WERI-Rb-1 (cell line): ENCODE results near the gene TRIO.

ENCODE experiments used
- DNase-seq: peaks from one replicate; pipeline ENCODE4 v3.0.0-alpha.2; 2020
- H3K27ac ChIP-seq: fragments of 250-450 bp; sonication (Bioruptor Pico); 2 replicates; pipeline ENCODE4 v1.5.1; 2020; ENCODE audit warnings: mild to moderate bottlenecking, moderate library complexity
- H3K27me3 ChIP-seq: fragments of 250-450 bp; sonication (Bioruptor Pico); 2 replicates; pipeline ENCODE4 v1.5.1; 2021; ENCODE audit warnings: mild to moderate bottlenecking, low read depth, moderate library complexity; ENCODE audit not compliant: insufficient read depth, severe bottlenecking
- H3K36me3 ChIP-seq: fragments of 250-450 bp; sonication (Bioruptor Pico); 2 replicates; pipeline ENCODE4 v1.5.1; 2020; ENCODE audit warnings: mild to moderate bottlenecking, moderate library complexity
- H3K4me3 ChIP-seq: 2 replicates; pipeline ENCODE4 v1.5.1; 2011; ENCODE audit warnings: low read depth, mild to moderate bottlenecking, control low read depth, low read length
- H3K9me3 ChIP-seq: fragments of 250-450 bp; sonication (Bioruptor Pico); 2 replicates; pipeline ENCODE4 v1.5.1; 2021; ENCODE audit warnings: mild to moderate bottlenecking, moderate library complexity; ENCODE audit not compliant: severe bottlenecking
- TF ChIP-seq, protein P1 (sequence below): IDR thresholded peaks from 2 replicates; pipeline ENCODE4 v1.5.1; 2011; ENCODE audit warnings: low read depth, mild to moderate bottlenecking, control low read depth, inconsistent platforms, low read length

TRIO gene

DNA sequence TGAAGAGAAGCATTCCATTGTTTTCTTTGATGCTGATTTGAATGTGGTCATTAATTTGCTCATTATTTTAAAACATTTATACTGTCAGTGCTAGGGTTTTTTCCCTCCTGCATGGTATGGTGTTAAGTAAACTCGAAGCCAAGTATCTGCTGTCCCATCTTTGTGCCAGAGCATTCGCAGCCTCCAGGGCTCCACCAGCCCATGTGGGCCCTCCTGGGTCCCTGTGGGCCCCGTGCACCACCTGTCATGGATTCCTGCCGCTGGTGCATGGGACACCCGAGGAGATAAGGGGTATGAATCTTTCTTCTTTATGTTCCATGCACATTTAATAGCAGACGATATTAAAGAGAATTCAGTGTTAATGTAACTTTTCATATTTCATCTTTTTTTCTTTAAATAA lies 95.1 kb downstream of the TRIO start:
- H3K27ac ChIP-seq, result no peak overlapping the region
- no peaks in the 10 kb centered on the region for H3K36me3 ChIP-seq
- TF ChIP-seq, protein P1, sequence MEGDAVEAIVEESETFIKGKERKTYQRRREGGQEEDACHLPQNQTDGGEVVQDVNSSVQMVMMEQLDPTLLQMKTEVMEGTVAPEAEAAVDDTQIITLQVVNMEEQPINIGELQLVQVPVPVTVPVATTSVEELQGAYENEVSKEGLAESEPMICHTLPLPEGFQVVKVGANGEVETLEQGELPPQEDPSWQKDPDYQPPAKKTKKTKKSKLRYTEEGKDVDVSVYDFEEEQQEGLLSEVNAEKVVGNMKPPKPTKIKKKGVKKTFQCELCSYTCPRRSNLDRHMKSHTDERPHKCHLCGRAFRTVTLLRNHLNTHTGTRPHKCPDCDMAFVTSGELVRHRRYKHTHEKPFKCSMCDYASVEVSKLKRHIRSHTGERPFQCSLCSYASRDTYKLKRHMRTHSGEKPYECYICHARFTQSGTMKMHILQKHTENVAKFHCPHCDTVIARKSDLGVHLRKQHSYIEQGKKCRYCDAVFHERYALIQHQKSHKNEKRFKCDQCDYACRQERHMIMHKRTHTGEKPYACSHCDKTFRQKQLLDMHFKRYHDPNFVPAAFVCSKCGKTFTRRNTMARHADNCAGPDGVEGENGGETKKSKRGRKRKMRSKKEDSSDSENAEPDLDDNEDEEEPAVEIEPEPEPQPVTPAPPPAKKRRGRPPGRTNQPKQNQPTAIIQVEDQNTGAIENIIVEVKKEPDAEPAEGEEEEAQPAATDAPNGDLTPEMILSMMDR, result no peak
- no peaks in the 10 kb centered on the region for H3K9me3 ChIP-seq
- no peak overlapping the region for H3K4me3 ChIP-seq
- DNase-seq, result no peak
- no peaks in the 10 kb centered on the region for H3K27me3 ChIP-seq

DNA sequence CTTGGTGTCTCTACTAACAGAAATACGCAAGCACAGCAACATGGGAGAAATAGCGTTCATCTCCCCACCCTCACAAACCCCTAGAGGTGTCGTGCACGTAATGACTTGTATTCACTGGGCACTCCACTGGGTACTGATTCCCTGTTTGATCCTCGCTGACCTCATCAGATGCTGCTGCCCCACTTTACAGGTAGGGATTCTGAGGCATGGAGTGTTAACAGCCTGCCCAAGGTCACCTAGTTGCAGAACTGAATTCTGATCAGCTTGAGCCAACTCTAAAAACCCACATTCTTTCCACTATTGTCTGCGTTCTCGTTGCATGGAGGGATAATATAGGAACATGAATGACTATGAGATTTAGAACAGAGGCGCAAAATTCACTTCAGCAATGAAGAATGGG lies 96.3 kb downstream of the TRIO start:
- DNase-seq, result no peak
- H3K27ac ChIP-seq, result no peak overlapping the region
- H3K27me3 ChIP-seq, result no peaks in the 10 kb centered on the region
- no peaks in the 10 kb centered on the region for H3K36me3 ChIP-seq
- H3K4me3 ChIP-seq, result no peak overlapping the region
- no peaks in the 10 kb centered on the region for H3K9me3 ChIP-seq
- TF ChIP-seq, protein P1, result no peak

DNA sequence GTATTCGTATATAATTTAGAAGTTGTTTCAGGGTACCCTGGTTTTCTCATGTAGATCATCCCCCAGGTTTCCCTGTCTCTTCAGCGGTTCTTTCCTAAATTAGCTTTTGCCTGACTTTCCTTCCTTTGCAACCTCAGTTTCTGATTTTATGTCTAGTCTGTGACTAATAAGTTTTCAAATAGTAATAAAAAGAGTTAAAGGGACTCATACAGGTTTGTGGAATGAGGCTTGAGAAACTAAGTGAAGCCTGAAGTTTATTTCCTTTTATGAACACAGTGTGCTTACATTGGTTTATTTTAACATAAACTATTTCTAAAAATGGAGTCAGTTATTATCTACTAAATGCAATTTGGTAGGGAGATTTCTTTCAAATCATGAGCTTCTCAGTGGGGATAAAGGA lies 96.8 kb downstream of the TRIO start:
- TF ChIP-seq, protein P1, result no peak
- no peak overlapping the region for H3K27ac ChIP-seq
- H3K27me3 ChIP-seq, result no peaks in the 10 kb centered on the region
- H3K4me3 ChIP-seq, result no peak overlapping the region
- H3K36me3 ChIP-seq, result no peaks in the 10 kb centered on the region
- DNase-seq, result no peak
- H3K9me3 ChIP-seq, result no peaks in the 10 kb centered on the region

DNA sequence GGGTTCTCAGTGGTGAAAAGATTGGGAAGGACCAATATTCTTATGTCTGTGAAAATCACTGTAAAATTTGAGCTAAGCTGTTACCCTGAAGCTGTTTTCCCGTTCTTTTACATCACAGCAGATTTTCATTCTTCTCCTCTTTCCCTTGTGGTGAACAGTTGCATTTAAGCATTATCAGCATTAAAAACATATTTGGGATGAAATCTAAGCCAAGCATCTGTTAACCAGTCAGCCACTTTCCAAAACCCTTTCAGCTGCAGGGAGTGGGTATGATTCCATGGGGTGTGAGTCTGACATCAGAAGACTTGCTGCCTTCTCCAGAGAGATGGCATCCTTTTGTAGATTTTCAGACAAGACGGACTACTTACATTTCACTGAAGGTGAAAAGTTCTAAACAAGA lies 97.2 kb downstream of the TRIO start:
- Histone ChIP-seq H3K27me3 (no peaks in the 10 kb centered on the region), H3K4me3 (no peak overlapping the region), H3K36me3 (no peaks in the 10 kb centered on the region), H3K27ac (no peak overlapping the region), H3K9me3 (no peaks in the 10 kb centered on the region)
- TF ChIP-seq, protein P1, result no peak
- DNase-seq, result no peak

DNA sequence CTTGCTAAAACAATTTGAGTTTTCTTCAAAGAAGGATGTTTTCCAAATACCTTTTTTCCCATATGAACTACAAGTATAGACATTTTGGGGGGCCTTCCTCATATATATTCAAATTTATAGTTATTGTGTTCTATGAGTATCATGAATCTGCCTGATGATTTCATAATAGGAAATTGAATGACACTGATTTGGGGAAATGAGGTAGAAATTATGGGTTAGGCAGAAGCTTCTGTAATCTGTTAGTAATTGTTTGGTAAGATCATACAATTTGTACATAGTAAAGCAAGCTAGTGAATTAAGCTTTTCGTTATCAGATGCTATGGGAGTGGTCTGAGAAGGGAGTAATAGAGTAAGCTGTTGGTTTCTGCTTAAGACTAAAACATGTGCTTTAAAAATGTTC lies 98.0 kb downstream of the TRIO start:
- Histone ChIP-seq H3K9me3 (no peaks in the 10 kb centered on the region), H3K27me3 (no peaks in the 10 kb centered on the region), H3K4me3 (no peak overlapping the region), H3K36me3 (no peaks in the 10 kb centered on the region), H3K27ac (no peak overlapping the region)
- DNase-seq, result no peak
- TF ChIP-seq, protein P1, result no peak

DNA sequence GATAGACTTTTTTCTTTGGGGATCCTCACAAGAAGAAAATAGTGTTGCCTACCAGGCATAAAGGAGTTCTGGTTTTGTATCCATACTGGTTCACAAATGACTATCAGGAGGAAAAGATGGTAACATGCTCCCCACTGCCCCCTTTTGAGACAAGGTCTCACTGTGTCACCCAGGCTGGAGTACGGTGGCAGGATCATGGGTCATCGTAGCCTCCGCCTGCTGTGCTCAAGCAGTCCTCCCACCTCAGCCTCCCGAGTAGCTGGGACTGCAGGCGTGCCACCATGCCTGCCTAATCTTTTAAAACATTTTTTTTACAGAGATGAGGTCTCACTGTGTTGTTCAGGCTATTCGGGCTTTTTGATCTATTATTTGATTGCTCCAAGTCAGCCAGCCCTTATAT lies 99.3 kb downstream of the TRIO start:
- H3K4me3 ChIP-seq, result no peak overlapping the region
- TF ChIP-seq, protein P1, result no peak
- no peaks in the 10 kb centered on the region for H3K27me3 ChIP-seq
- no peaks in the 10 kb centered on the region for H3K9me3 ChIP-seq
- no peak for DNase-seq
- no peak overlapping the region for H3K27ac ChIP-seq
- H3K36me3 ChIP-seq, result no peaks in the 10 kb centered on the region
